Neural progenitor cell (in vitro differentiated cells): ENCODE results near the gene ABCC6.
"Not testable (repeated sequence)": the region's sequence is repeated elsewhere in the genome, so short reads cannot be mapped to it uniquely, and the experiment has no call there.

Experiments used
- CTCF ChIP-seq: fragments of 200-600 bp; sonication (generic); IDR thresholded peaks from 2 replicates; pipeline ENCODE4 v1.5.1; 2017; ENCODE audit warnings: antibody characterized with exemption, mild to moderate bottlenecking
- EZH2 ChIP-seq: fragments of 200-600 bp; sonication (generic); IDR thresholded peaks from 2 replicates; pipeline ENCODE4 v1.6.1; 2017; ENCODE audit warnings: antibody characterized with exemption, mild to moderate bottlenecking, moderate library complexity
- EZH2phosphoT487 ChIP-seq: fragments of 200-600 bp; sonication (generic); IDR thresholded peaks from 2 replicates; pipeline ENCODE4 v1.6.1; 2017; ENCODE audit warnings: antibody characterized with exemption

GRCh38 chr16:16237738-16238137 is 14.4 kb upstream of the ABCC6 start:
- TF ChIP-seq CTCF, EZH2, EZH2phosphoT487: not testable (repeated sequence)
